ENCODE measurements around the gene CBX7.
"Not testable (repeated sequence)": the region's sequence is repeated elsewhere in the genome, so short reads cannot be mapped to it uniquely, and the experiment has no call there.

CBX7 gene

GRCh38 chr22:39175353-39176142 is 23.1 kb upstream of the CBX7 start:
- no peak for FAIRE-seq
- DNase-seq (ENCODE audit: extremely low spot score, insufficient read length, low read depth) = no peak

GRCh38 chr22:39174498-39175352 is 22.2 kb upstream of the CBX7 start:
- FAIRE-seq (peak; percentile 44), DNase-seq (ENCODE audit: extremely low spot score, insufficient read length, low read depth) (no peak)

GRCh38 chr22:39173787-39174497 is 21.5 kb upstream of the CBX7 start:
- FAIRE-seq = peak; percentile 62
- no peak for DNase-seq (ENCODE audit: extremely low spot score, insufficient read length, low read depth)

- DNase-seq (ENCODE audit: extremely low spot score, insufficient read length, low read depth) (no peak), FAIRE-seq (no peak)
These were observed 20.7 kb upstream of the CBX7 start for GRCh38 chr22:39173050-39173706.

- DNase-seq (ENCODE audit: extremely low spot score, insufficient read length, low read depth); FAIRE-seq: not testable (repeated sequence)
These were observed 20.0 kb upstream of the CBX7 start for GRCh38 chr22:39172265-39173049.

GRCh38 chr22:39171623-39172264 is 19.3 kb upstream of the CBX7 start:
- FAIRE-seq (no peak), DNase-seq (ENCODE audit: extremely low spot score, insufficient read length, low read depth) (no peak)

GRCh38 chr22:39170825-39171622 is 18.5 kb upstream of the CBX7 start:
- FAIRE-seq = peak; percentile 90
- peak; percentile 69 for DNase-seq (ENCODE audit: extremely low spot score, insufficient read length, low read depth)

GRCh38 chr22:39169797-39170466 is 17.5 kb upstream of the CBX7 start:
- DNase-seq (ENCODE audit: extremely low spot score, insufficient read length, low read depth) (no peak), FAIRE-seq (no peak)

GRCh38 chr22:39166547-39166946 is 14.1 kb upstream of the CBX7 start:
- DNase-seq (ENCODE audit: extremely low spot score, insufficient read length, low read depth) (no peak), FAIRE-seq (no peak)

- DNase-seq (ENCODE audit: extremely low spot score, insufficient read length, low read depth); FAIRE-seq: not testable (repeated sequence)
These were observed 3.6 kb upstream of the CBX7 start for GRCh38 chr22:39156093-39156492.

- no peak for DNase-seq (ENCODE audit: extremely low spot score, insufficient read length, low read depth)
- no peak for FAIRE-seq
These were observed 2.9 kb upstream of the CBX7 start for GRCh38 chr22:39155421-39155820.

GRCh38 chr22:39153220-39153717 is 789 bp upstream of the CBX7 start:
- FAIRE-seq (no peak), DNase-seq (ENCODE audit: extremely low spot score, insufficient read length, low read depth) (no peak)

GRCh38 chr22:39152024-39152510 is 413 bp downstream of the CBX7 start:
- FAIRE-seq (no peak), DNase-seq (ENCODE audit: extremely low spot score, insufficient read length, low read depth) (no peak)

GRCh38 chr22:39151329-39151975 is 1.0 kb downstream of the CBX7 start:
- no peak for FAIRE-seq
- DNase-seq (ENCODE audit: extremely low spot score, insufficient read length, low read depth) = no peak

GRCh38 chr22:39150848-39151215 is 1.6 kb downstream of the CBX7 start:
- no peak for FAIRE-seq
- no peak for DNase-seq (ENCODE audit: extremely low spot score, insufficient read length, low read depth)

GRCh38 chr22:39149915-39150847 is 2.3 kb downstream of the CBX7 start:
- no peak for FAIRE-seq
- no peak for DNase-seq (ENCODE audit: extremely low spot score, insufficient read length, low read depth)

All from GM18507 (cell line).